Measurements from ENCODE around the gene GSTA4. TPM values are rescaled to one million over a fixed set of nuclear protein-coding genes. Genes with fewer than 3 reads are reported as not detected.
A peak's percentile ranks its signal among the peaks of the same experiment; 100 is the strongest.
"Not testable (repeated sequence)": the region's sequence is repeated elsewhere in the genome, so short reads cannot be mapped to it uniquely, and the experiment has no call there.

Gene GSTA4
- total and polyA plus RNA-seq, 2 of the 8 experiments (the other 6 are each of a cell fraction or from before 2014, with no cell fraction given), result 13.9 to 21.6 TPM

- TF ChIP-seq SIN3A (conservative IDR thresholded peaks at IDR 0.05 in 1 of 2, IDR thresholded peaks at IDR 0.05 in 1 of 2; ENCODE audit: low read depth in 1 of 2, low read length in 2 of 2), result 0 out of 4 replicates have a peak, but pooled peaks of 1 of the 2 experiments have one; percentile 24
- peak; percentile 90 for TF ChIP-seq FOSL1 (IDR thresholded peaks at IDR 0.05; ENCODE audit: insufficient read depth, low read depth, low read length)
- H2BK12ac ChIP-seq (ENCODE audit: low read depth, low read length); H3K27ac ChIP-seq (ENCODE audit: low read depth, low read length); H2BK120ac ChIP-seq (replicated peaks; ENCODE audit: low read depth, low read length); H2AFZ ChIP-seq (ENCODE audit: low read length); H3K79me1 ChIP-seq (ENCODE audit: low read depth, low read length); H3K14ac ChIP-seq (ENCODE audit: insufficient read length); H3K18ac ChIP-seq (ENCODE audit: extremely low read depth, low read length); H3K4me1 ChIP-seq (replicated peaks in 1 of 4; ENCODE audit: control insufficient read depth in 3 of 4, insufficient read depth in 4 of 4, low read length in 3 of 4); H4K5ac ChIP-seq (ENCODE audit: insufficient read length, low read depth, low read length); H2BK20ac ChIP-seq (ENCODE audit: low read length); H2AK5ac ChIP-seq (ENCODE audit: low read depth, low read length); H3K23ac ChIP-seq (ENCODE audit: insufficient read length); POLR2A ChIA-PET (ENCODE audit: partially characterized antibody); H3K56ac ChIP-seq (replicated peaks; ENCODE audit: insufficient read length, low read depth, low read length); H3K23me2 ChIP-seq (ENCODE audit: low read depth, low read length); H3K4ac ChIP-seq (replicated peaks; ENCODE audit: insufficient read length, low read depth, low read length); H2BK15ac ChIP-seq (ENCODE audit: low read length); H4K8ac ChIP-seq (ENCODE audit: extremely low read depth, insufficient read depth, low read length); H4K91ac ChIP-seq (replicated peaks; ENCODE audit: insufficient read length, low read length); H4K20me1 ChIP-seq (replicated peaks in 1 of 2; ENCODE audit: control insufficient read depth in 1 of 2, insufficient read depth in 2 of 2, low read length in 2 of 2); H2BK5ac ChIP-seq (ENCODE audit: low read depth, low read length); H3K9ac ChIP-seq (replicated peaks in 1 of 4; ENCODE audit: extremely low read depth in 1 of 4, low read depth in 3 of 4, low read length in 3 of 4); H3K27me3 ChIP-seq (replicated peaks in 1 of 4; ENCODE audit: control insufficient read depth in 3 of 4, extremely low read depth in 1 of 4, insufficient read depth in 3 of 4, low read length in 3 of 4); H3K36me3 ChIP-seq (ENCODE audit: control insufficient read depth in 2 of 4, insufficient read depth in 4 of 4, low read length in 3 of 4); H3K79me2 ChIP-seq (ENCODE audit: control insufficient read depth in 1 of 2, insufficient read depth in 2 of 2, low read length in 2 of 2): not testable (repeated sequence)
- peak in 1 of 2 experiments; percentile 65 for DNase-seq (ENCODE audit: low read depth in 1 of 2, low spot score in 2 of 2)
- Histone ChIP-seq H3K9me3 (ENCODE audit: insufficient read depth in 2 of 2, low read depth in 1 of 2, low read length in 1 of 2) (peaks cover 5 to 11% of the 10 kb centered on the region in 2 experiments; a peak in 3 of 4 replicates), H3K4me3 (ENCODE audit: extremely low read depth in 1 of 4, insufficient read depth in 2 of 4, low read depth in 3 of 4, low read length in 4 of 4) (peak overlapping the region in 1 of 4 experiments; percentile 49; a peak in 2 of 8 replicates), H3K4me2 (ENCODE audit: insufficient read depth in 1 of 2, low read depth in 2 of 2, low read length in 2 of 2) (peak overlapping the region; percentile 10 to 65; a peak in 3 of 4 replicates)
- peak; percentile 42 for FAIRE-seq
- WGBS, 2 experiments (ENCODE audit: extremely low coverage in 1 of 2, insufficient coverage in 1 of 2, insufficient read length in 1 of 2, insufficient replicate concordance in 2 of 2, low coverage in 1 of 2, low lambda C conversion rate in 2 of 2, missing lambda C conversion rate in 1 of 2), result 12% methylated on average over 10 of the region's 10 CpGs; no CpG with 5 or more reads in 1 of the 2 experiments
- CTCF ChIA-PET (ENCODE audit: partially characterized antibody), result interaction anchor here (0.7 to 1.2 kb wide), 2 partner anchors 33 to 68 kb away, joined by 3 read pairs; no protein-coding TSS in a partner anchor
Observed at GRCh38 chr6:52961022-52961421, 34.1 kb downstream of the GSTA4 start.

All from H1 (cell line).